NCI-H2107 treated with DMSO at 0.1 percent for 48 hours (cell line): ENCODE results near the gene THBS1.

Experiments
- DNase-seq: peaks from one replicate; lab custom pipeline; 2025; ENCODE audit not compliant: unreplicated experiment; lab: John Stamatoyannopoulos, UW

THBS1 gene

GRCh38 chr15:39573844-39574243, 7.0 kb upstream of the THBS1 start:
- DNase-seq: no peak

GRCh38 chr15:39574427-39574826, 6.5 kb upstream of the THBS1 start:
- no peak for DNase-seq

GRCh38 chr15:39575180-39575579, 5.7 kb upstream of the THBS1 start:
- no peak for DNase-seq

GRCh38 chr15:39578851-39579486, 1.9 kb upstream of the THBS1 start:
- DNase-seq: no peak

- DNase-seq: no peak
These were observed 1.3 kb upstream of the THBS1 start for GRCh38 chr15:39579487-39580116.

GRCh38 chr15:39580117-39580484, 778 bp upstream of the THBS1 start:
- peak; percentile 24 for DNase-seq

- DNase-seq: no peak
These were observed 438 bp downstream of the THBS1 start for GRCh38 chr15:39581242-39581792.

- no peak for DNase-seq
These were observed 960 bp downstream of the THBS1 start for GRCh38 chr15:39581793-39582285.

GRCh38 chr15:39582286-39582976, 1.6 kb downstream of the THBS1 start:
- DNase-seq: no peak

- DNase-seq: no peak
These were observed 2.2 kb downstream of the THBS1 start for GRCh38 chr15:39582977-39583595.

GRCh38 chr15:39583596-39584265, 2.9 kb downstream of the THBS1 start:
- no peak for DNase-seq

- DNase-seq: no peak
These were observed 3.4 kb downstream of the THBS1 start for GRCh38 chr15:39584266-39584659.

- no peak for DNase-seq
These were observed 3.9 kb downstream of the THBS1 start for GRCh38 chr15:39584662-39585388.

GRCh38 chr15:39585389-39585841, 4.5 kb downstream of the THBS1 start:
- no peak for DNase-seq

GRCh38 chr15:39585871-39586301, 5.0 kb downstream of the THBS1 start:
- DNase-seq: no peak

- no peak for DNase-seq
These were observed 5.7 kb downstream of the THBS1 start for GRCh38 chr15:39586387-39587095.

- no peak for DNase-seq
These were observed 6.3 kb downstream of the THBS1 start for GRCh38 chr15:39587096-39587721.

- DNase-seq: no peak
These were observed 7.1 kb downstream of the THBS1 start for GRCh38 chr15:39587731-39588530.
